ENCODE data around the gene MAP4. TPM values are rescaled to one million over a fixed set of nuclear protein-coding genes. Genes with fewer than 3 reads are reported as not detected.

MAP4 gene
- total and polyA plus RNA-seq, 2 of the 13 experiments (the other 11 are each of a cell fraction or from before 2014, with no cell fraction given): 33.1 to 38.7 TPM

DNA sequence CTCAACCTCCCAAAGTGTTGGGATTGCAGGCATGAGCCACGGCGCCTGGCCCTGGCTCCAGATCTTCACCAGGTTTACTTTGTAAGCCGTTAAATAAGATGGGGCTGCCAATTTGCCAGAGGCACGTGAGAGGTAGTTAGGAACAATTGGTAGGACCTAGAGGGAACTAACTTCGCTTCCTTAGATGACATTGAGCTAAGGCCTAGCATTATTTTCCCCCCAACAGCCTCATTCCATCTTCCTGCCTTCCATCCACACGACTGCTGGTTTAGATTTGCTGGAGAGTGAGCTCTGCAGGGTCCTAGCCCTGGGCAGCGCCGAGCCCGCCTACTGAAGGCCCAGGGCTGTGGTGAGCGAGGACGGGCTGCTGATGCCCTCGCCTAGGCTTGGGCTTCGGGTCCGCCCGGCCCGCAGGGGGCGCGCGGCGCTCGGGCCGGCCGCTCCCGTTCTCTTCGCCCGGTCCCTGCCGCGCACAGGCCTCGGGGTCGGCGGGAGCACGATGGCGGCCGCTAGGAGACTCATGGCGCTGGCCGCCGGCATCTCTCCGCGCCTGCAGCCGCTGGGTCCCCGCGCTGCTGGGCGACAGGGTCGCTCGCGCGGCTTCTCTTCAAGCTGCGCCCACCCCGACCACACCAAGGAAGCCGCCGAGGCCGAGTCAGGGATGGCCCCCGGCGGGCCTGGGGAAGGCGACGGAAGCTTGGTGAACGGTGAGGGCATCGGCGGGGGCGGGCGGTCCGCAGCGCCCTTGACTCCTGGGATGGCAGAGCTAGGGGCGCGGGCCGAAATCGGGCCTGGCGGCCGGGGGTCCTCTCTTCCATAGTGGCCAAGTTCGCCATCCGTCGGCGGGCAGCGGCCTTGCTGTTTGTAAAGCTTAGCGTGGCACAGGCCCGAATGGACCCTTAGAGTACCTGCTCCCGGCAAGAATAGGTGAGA lies 191.4 kb downstream of the MAP4 start (continued):
- TF ChIP-seq FOXA1 (IDR thresholded peaks at IDR 0.05) (no peak), FOXA1 (CRISPR knock-in tag; IDR thresholded peaks at IDR 0.05) (no peak), RBM22 (optimal IDR thresholded peaks at IDR 0.05; ENCODE audit: low read length) (no peak), KMT2A (CRISPR knock-in tag; IDR thresholded peaks at IDR 0.05) (peak; percentile 77), SKI (IDR thresholded peaks at IDR 0.05; ENCODE audit: partially characterized antibody) (peak; percentile 40), ZNF263 (CRISPR knock-in tag; IDR thresholded peaks at IDR 0.05) (peak; percentile 69), NFIB (CRISPR knock-in tag; IDR thresholded peaks at IDR 0.05; ENCODE audit: borderline replicate concordance) (no peak), NKX3-1 (CRISPR knock-in tag; IDR thresholded peaks at IDR 0.05) (peak; percentile 40; the same call in 1 of the 2 replicates), HHEX (CRISPR knock-in tag; IDR thresholded peaks at IDR 0.05) (no peak), ZNF841 (CRISPR knock-in tag; IDR thresholded peaks at IDR 0.05; ENCODE audit: borderline replicate concordance) (peak; percentile 20; the same call in 1 of the 2 replicates), ZNF446 (CRISPR knock-in tag; IDR thresholded peaks at IDR 0.05) (peak; percentile 76), TRIM24 (CRISPR knock-in tag; IDR thresholded peaks at IDR 0.05) (no peak), ELF3 (CRISPR knock-in tag; IDR thresholded peaks at IDR 0.05) (peak; percentile 56), ZNF33B (CRISPR knock-in tag; IDR thresholded peaks at IDR 0.05) (no peak), TAF1 (CRISPR knock-in tag; IDR thresholded peaks at IDR 0.05) (peak; percentile 97), ZNF879 (CRISPR knock-in tag; IDR thresholded peaks at IDR 0.05) (peak; percentile 57; the same call in 1 of the 2 replicates), TAF15 (IDR thresholded peaks at IDR 0.05; ENCODE audit: low read depth, low read length, poor library complexity, severe bottlenecking) (no peak), HNRNPLL (IDR thresholded peaks at IDR 0.05; ENCODE audit: low read depth, low read length, poor library complexity, severe bottlenecking) (peak; percentile 52), SUZ12 (IDR thresholded peaks at IDR 0.05; ENCODE audit: low read depth, low read length) (no peak), RELA (CRISPR knock-in tag; IDR thresholded peaks at IDR 0.05) (no peak), YEATS4 (CRISPR knock-in tag; IDR thresholded peaks at IDR 0.05; ENCODE audit: borderline replicate concordance) (peak; percentile 98)
- TF ChIP-seq, protein P1, sequence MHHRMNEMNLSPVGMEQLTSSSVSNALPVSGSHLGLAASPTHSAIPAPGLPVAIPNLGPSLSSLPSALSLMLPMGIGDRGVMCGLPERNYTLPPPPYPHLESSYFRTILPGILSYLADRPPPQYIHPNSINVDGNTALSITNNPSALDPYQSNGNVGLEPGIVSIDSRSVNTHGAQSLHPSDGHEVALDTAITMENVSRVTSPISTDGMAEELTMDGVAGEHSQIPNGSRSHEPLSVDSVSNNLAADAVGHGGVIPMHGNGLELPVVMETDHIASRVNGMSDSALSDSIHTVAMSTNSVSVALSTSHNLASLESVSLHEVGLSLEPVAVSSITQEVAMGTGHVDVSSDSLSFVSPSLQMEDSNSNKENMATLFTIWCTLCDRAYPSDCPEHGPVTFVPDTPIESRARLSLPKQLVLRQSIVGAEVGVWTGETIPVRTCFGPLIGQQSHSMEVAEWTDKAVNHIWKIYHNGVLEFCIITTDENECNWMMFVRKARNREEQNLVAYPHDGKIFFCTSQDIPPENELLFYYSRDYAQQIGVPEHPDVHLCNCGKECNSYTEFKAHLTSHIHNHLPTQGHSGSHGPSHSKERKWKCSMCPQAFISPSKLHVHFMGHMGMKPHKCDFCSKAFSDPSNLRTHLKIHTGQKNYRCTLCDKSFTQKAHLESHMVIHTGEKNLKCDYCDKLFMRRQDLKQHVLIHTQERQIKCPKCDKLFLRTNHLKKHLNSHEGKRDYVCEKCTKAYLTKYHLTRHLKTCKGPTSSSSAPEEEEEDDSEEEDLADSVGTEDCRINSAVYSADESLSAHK (CRISPR knock-in tag; IDR thresholded peaks at IDR 0.05; ENCODE audit: borderline replicate concordance): peak; percentile 59; the same call in 1 of the 2 replicates
- TF ChIP-seq, protein P2, sequence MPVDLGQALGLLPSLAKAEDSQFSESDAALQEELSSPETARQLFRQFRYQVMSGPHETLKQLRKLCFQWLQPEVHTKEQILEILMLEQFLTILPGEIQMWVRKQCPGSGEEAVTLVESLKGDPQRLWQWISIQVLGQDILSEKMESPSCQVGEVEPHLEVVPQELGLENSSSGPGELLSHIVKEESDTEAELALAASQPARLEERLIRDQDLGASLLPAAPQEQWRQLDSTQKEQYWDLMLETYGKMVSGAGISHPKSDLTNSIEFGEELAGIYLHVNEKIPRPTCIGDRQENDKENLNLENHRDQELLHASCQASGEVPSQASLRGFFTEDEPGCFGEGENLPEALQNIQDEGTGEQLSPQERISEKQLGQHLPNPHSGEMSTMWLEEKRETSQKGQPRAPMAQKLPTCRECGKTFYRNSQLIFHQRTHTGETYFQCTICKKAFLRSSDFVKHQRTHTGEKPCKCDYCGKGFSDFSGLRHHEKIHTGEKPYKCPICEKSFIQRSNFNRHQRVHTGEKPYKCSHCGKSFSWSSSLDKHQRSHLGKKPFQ (CRISPR knock-in tag; IDR thresholded peaks at IDR 0.05; ENCODE audit: insufficient replicate concordance): peak; percentile 71
- TF ChIP-seq, protein P3, sequence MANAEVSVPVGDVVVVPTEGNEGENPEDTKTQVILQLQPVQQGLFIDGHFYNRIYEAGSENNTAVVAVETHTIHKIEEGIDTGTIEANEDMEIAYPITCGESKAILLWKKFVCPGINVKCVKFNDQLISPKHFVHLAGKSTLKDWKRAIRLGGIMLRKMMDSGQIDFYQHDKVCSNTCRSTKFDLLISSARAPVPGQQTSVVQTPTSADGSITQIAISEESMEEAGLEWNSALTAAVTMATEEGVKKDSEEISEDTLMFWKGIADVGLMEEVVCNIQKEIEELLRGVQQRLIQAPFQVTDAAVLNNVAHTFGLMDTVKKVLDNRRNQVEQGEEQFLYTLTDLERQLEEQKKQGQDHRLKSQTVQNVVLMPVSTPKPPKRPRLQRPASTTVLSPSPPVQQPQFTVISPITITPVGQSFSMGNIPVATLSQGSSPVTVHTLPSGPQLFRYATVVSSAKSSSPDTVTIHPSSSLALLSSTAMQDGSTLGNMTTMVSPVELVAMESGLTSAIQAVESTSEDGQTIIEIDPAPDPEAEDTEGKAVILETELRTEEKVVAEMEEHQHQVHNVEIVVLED (CRISPR knock-in tag; IDR thresholded peaks at IDR 0.05; ENCODE audit: borderline replicate concordance): peak; percentile 77; the same call in 1 of the 2 replicates
- TF ChIP-seq, protein P4, sequence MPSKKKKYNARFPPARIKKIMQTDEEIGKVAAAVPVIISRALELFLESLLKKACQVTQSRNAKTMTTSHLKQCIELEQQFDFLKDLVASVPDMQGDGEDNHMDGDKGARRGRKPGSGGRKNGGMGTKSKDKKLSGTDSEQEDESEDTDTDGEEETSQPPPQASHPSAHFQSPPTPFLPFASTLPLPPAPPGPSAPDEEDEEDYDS (CRISPR knock-in tag; IDR thresholded peaks at IDR 0.05): no peak; the same call in 1 of the 2 replicates
